ENCODE results near the gene MPEG1. TPM values are rescaled to one million over a fixed set of nuclear protein-coding genes. Genes with fewer than 3 reads are reported as not detected.

Gene MPEG1
- total RNA-seq, 1 donor from 2014 or later: not detected

GRCh38 chr11:59259047-59259446, 46.3 kb upstream of the MPEG1 start:
- Mint-ChIP-seq H3K9me3 (ENCODE audit: low read depth) (no peaks in the 10 kb centered on the region), H3K27me3 (no peaks in the 10 kb centered on the region), H3K27ac (no peak overlapping the region), H3K4me1 (ENCODE audit: low read depth) (peaks cover 1% of the 10 kb centered on the region), H3K4me3 (ENCODE audit: low read depth) (no peak overlapping the region), H3K36me3 (ENCODE audit: insufficient read depth) (no peaks in the 10 kb centered on the region)
- no peak for TF ChIP-seq CTCF (IDR thresholded peaks at IDR 0.05; ENCODE audit: unreplicated experiment)
- no peak for DNase-seq (ENCODE audit: low spot score, unreplicated experiment)

DNA sequence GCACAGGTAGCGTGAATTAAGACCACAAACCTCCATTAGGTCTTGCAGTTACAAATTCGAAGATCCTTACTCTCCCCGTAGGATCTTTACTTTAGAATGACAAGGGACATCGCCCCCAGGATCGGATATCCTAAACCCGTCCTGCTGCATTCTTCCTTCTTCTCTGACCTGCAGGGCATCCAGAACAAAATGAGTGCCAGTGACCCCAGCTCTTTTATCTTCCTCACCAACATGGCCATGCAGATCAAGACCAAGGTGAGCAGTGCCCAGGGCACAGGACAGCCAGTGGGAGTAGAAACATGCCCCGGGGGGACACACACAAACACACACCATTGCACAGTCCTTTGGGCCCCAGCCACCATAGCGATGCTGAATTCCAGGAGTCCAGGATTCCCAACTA, 42.6 kb upstream of the MPEG1 start:
- H3K4me1 Mint-ChIP-seq (ENCODE audit: low read depth): peaks cover 1% of the 10 kb centered on the region
- H3K9me3 Mint-ChIP-seq (ENCODE audit: low read depth): no peaks in the 10 kb centered on the region
- H3K36me3 Mint-ChIP-seq (ENCODE audit: insufficient read depth): no peaks in the 10 kb centered on the region
- no peak overlapping the region for H3K4me3 Mint-ChIP-seq (ENCODE audit: low read depth)
- DNase-seq (ENCODE audit: low spot score, unreplicated experiment): no peak
- H3K27ac Mint-ChIP-seq: no peak overlapping the region
- TF ChIP-seq CTCF (IDR thresholded peaks at IDR 0.05; ENCODE audit: unreplicated experiment): no peak
- H3K27me3 Mint-ChIP-seq: no peaks in the 10 kb centered on the region

- no peak for DNase-seq (ENCODE audit: low spot score, unreplicated experiment)
- TF ChIP-seq CTCF (IDR thresholded peaks at IDR 0.05; ENCODE audit: unreplicated experiment): no peak
- Mint-ChIP-seq H3K27me3 (no peaks in the 10 kb centered on the region), H3K27ac (no peak overlapping the region), H3K4me1 (ENCODE audit: low read depth) (peaks cover 1% of the 10 kb centered on the region), H3K9me3 (ENCODE audit: low read depth) (no peaks in the 10 kb centered on the region), H3K36me3 (ENCODE audit: insufficient read depth) (no peaks in the 10 kb centered on the region), H3K4me3 (ENCODE audit: low read depth) (no peak overlapping the region)
These were observed 41.6 kb upstream of the MPEG1 start for GRCh38 chr11:59254286-59254685.

GRCh38 chr11:59253001-59253400, 40.3 kb upstream of the MPEG1 start:
- no peak for TF ChIP-seq CTCF (IDR thresholded peaks at IDR 0.05; ENCODE audit: unreplicated experiment)
- no peaks in the 10 kb centered on the region for H3K27me3 Mint-ChIP-seq
- peaks cover 1% of the 10 kb centered on the region for H3K4me1 Mint-ChIP-seq (ENCODE audit: low read depth)
- no peak overlapping the region for H3K27ac Mint-ChIP-seq
- H3K9me3 Mint-ChIP-seq (ENCODE audit: low read depth): no peaks in the 10 kb centered on the region
- no peak overlapping the region for H3K4me3 Mint-ChIP-seq (ENCODE audit: low read depth)
- H3K36me3 Mint-ChIP-seq (ENCODE audit: insufficient read depth): no peaks in the 10 kb centered on the region
- no peak for DNase-seq (ENCODE audit: low spot score, unreplicated experiment)

- DNase-seq (ENCODE audit: low spot score, unreplicated experiment): no peak
- Mint-ChIP-seq H3K36me3 (ENCODE audit: insufficient read depth) (no peaks in the 10 kb centered on the region), H3K27ac (no peak overlapping the region), H3K4me1 (ENCODE audit: low read depth) (no peaks in the 10 kb centered on the region), H3K4me3 (ENCODE audit: low read depth) (no peak overlapping the region), H3K9me3 (ENCODE audit: low read depth) (no peaks in the 10 kb centered on the region), H3K27me3 (no peaks in the 10 kb centered on the region)
- no peak for TF ChIP-seq CTCF (IDR thresholded peaks at IDR 0.05; ENCODE audit: unreplicated experiment)
These were observed 36.8 kb upstream of the MPEG1 start for GRCh38 chr11:59249535-59249934.

Measured in progenitor cell of endocrine pancreas (in vitro differentiated cells).